Stomach smooth muscle (tissue), 2 donors: ENCODE measurements around the gene KCNN4.
"Not testable (repeated sequence)": the region's sequence is repeated elsewhere in the genome, so short reads cannot be mapped to it uniquely, and the experiment has no call there.

Experiments
- H3K27ac ChIP-seq: one replicate; pipeline ENCODE4 v1.7.0; 2013; ENCODE audit warnings: mild to moderate bottlenecking, low read length, inconsistent platforms
- H3K27me3 ChIP-seq, 2 donors: one replicate each; pipeline ENCODE4 v1.7.0; 2013; ENCODE audit warnings: low read length in 2 of 2; ENCODE audit not compliant: insufficient read depth in 2 of 2, control insufficient read depth in 1 of 2
- H3K36me3 ChIP-seq, 2 donors: one replicate each; pipeline ENCODE4 v1.7.0; 2013; ENCODE audit warnings: low read length in 2 of 2; ENCODE audit not compliant: control insufficient read depth in 2 of 2, insufficient read depth in 2 of 2
- H3K4me1 ChIP-seq: one replicate; pipeline ENCODE4 v1.7.0; 2013; ENCODE audit warnings: low read length; ENCODE audit not compliant: control insufficient read depth, insufficient read depth
- H3K4me3 ChIP-seq, 2 donors: one replicate each; pipeline ENCODE4 v1.7.0; 2013; ENCODE audit warnings: low read length in 2 of 2
- H3K9ac ChIP-seq, 2 donors: one replicate each; pipeline ENCODE4 v1.7.0; 2013; ENCODE audit warnings: low read length in 2 of 2, mild to moderate bottlenecking in 1 of 2
- H3K9me3 ChIP-seq, 2 donors: one replicate each; pipeline ENCODE4 v1.7.0; 2013; ENCODE audit warnings: low read length in 2 of 2; ENCODE audit not compliant: control insufficient read depth in 2 of 2
- donor health status: healthy.
- donor health status: Pancreatic carcinoma.

The KCNN4 gene

DNA sequence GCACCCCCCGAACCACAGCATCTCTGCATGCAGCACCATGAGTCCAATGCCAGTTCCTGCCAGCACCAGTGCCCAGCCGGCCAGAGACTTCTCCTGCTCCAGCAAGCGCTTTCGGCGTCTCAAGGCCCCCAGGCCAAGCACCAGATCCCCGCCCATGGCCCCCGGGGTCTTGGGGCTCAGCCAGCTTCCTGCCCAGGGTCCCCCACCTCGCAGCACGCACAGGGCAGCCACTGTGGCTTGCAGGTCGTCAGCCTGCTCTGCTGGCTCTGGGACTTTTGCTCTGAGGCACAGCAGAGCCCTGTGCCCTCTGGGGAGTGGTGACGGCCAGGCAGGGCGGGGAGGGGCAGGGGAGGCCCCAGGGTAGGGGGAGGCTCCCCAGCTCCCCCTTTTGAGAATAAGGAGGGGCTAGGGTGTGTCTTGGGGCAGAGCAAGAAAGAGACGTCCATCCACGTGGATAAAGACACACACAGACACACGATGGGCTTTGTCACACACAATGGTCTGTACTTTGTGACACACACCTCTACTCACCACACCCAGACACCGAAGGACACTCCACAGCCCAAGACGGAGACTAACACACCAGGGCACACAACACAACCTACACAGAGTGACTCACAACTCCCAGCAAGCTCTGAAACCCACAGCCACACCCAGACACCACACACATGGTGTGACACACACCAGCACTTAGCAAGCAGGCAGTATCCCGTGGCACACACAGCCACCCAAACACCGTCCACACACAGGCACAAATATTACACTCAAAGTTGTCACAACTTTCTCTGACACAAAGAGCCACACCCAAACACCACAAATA lies at the start of gene KCNN4:
Gene KCNN4 (minus strand): TSS at position 268 of the 820 bp plus-strand sequence. CDS start 112 bp downstream, at position 156.
- H3K4me1 ChIP-seq = peaks cover 17% of the 10 kb centered on the region
- peak within 1 kb of the TSS in 1 of 2 donors; percentile 20 for H3K9ac ChIP-seq
- H3K27ac ChIP-seq = no peak within 1 kb of the TSS

DNA sequence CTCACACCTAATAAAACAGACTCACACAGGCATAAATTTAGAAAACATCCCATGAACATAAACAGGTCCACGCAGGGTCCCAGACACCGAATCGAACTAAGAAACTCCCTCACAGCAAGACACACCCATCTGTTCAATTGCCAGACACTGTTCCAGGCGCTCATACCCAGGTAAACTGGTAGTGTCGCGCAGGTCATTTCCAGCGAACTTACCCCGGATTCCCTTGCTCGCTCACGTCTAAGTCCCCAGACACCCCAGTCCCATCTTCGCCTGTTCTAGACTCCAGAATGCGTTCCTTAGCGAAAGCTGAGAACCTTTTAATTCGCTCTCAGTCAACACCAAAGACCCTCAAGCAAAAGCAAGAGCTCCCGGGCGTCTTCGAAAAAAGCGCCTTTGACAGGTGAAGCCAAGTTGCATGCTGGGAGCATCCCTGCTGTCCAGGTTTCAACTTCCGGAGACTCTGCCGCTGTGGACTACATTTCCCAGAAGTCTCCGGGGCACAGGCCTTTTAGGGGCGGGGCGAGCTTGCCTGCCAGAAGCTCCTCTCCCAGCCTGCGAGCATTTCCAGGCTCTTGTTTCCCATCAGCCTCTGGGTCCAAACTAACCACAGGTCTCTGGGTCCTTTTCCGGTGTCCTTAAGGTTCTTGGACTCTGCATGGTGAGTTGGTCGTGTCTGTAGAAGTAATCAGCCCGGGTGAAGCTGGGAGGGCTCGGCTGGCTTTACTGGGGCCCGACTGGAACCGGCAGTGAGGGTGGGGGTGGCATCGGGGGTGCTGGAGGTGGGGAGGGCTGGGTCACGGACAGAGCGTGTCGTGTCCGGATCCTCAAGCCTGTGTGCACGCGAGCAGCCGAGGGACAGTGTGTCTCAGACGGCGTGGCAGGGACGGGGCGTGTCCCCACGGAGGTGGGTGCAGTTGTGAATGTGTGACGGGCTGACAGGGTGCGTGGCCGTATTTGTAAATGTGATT lies 46.3 kb upstream of the KCNN4 start, which contains the start of gene ZNF283:
Gene ZNF283 (plus strand): TSS at position 535 of the 968 bp plus-strand sequence. CDS start 6,184 bp downstream, outside the sequence.
- Histone ChIP-seq H3K36me3 (peaks cover 9 to 14% of the 10 kb centered on the region in 2 donors), H3K4me3 (peak within 1 kb of the TSS; percentile 86 to 90), H3K4me1 (peaks cover 9% of the 10 kb centered on the region), H3K9me3 (no peaks in the 10 kb centered on the region), H3K27ac (peak within 1 kb of the TSS; percentile 11), H3K27me3 (no peaks in the 10 kb centered on the region), H3K9ac (peak within 1 kb of the TSS; percentile 62 to 78)

More for the DNA sequence above, at the start of gene KCNN4:
- Histone ChIP-seq H3K36me3 (no peaks in the 10 kb centered on the region), H3K4me3 (no peak within 1 kb of the TSS), H3K9me3 (no peaks in the 10 kb centered on the region), H3K27me3 (peaks cover 10 to 26% of the 10 kb centered on the region in 2 donors)

DNA sequence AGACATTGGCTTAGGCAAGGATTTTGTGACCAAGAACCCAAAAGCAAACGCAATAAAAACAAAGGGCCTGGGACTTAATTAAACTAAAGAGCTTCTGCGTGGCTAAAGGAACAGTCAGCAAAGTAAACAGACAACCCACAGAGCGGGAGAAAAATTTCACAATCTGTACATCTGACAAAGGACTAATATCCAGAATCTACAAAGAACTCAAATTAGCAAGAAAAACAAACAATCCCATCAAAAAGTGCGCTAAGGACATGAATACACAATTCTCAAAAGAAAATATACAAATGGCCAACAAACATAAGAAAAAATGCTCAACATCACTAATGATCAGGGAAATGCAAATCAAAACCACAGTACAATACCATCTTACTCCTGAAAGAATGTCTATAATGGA lies 43.8 kb upstream of the KCNN4 start:
- not testable (repeated sequence) for H3K27ac ChIP-seq, H3K27me3 ChIP-seq, H3K4me3 ChIP-seq, H3K9me3 ChIP-seq, H3K9ac ChIP-seq, H3K36me3 ChIP-seq
- H3K4me1 ChIP-seq = peaks cover 19% of the 10 kb centered on the region

DNA sequence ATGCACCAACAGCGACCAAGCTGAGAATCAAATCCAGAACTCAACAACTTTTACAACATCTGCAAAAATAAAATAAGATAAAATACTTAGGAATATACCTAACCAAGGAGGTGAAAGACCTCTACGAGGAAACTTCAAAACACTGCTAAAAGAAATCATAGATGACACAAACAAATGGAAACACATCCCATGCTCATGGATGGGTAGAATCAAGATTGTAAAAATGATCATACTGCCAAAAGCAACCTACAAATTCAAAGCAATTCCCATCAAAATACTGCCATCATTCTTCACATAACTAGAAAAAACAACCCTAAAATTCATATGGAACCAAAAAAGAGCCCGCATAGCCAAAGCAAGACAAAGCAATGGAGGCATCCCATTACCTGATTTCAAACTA lies 43.1 kb upstream of the KCNN4 start:
- H3K27me3 ChIP-seq, H3K4me3 ChIP-seq, H3K36me3 ChIP-seq, H3K9ac ChIP-seq, H3K9me3 ChIP-seq, H3K27ac ChIP-seq: not testable (repeated sequence)
- H3K4me1 ChIP-seq = peaks cover 19% of the 10 kb centered on the region

DNA sequence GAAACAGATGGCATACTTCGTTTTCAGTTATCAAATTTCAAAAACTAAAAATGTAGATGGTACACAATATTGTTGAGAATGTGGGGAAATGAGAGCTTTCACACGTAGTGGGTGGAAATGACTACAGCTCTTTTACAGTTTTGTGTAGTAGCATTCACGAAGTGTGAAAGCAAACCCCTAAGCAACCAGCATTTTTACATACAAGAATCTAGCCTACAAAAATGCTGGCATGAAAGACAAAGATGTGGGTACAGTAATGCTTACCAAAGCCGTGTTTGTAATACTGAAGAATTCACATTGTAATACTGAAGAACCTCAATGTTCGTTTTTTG lies 40.1 kb upstream of the KCNN4 start:
- H3K4me3 ChIP-seq = peak overlapping the region; percentile 70 to 81
- H3K27ac ChIP-seq = no peak overlapping the region
- H3K9ac ChIP-seq = no peak overlapping the region

DNA sequence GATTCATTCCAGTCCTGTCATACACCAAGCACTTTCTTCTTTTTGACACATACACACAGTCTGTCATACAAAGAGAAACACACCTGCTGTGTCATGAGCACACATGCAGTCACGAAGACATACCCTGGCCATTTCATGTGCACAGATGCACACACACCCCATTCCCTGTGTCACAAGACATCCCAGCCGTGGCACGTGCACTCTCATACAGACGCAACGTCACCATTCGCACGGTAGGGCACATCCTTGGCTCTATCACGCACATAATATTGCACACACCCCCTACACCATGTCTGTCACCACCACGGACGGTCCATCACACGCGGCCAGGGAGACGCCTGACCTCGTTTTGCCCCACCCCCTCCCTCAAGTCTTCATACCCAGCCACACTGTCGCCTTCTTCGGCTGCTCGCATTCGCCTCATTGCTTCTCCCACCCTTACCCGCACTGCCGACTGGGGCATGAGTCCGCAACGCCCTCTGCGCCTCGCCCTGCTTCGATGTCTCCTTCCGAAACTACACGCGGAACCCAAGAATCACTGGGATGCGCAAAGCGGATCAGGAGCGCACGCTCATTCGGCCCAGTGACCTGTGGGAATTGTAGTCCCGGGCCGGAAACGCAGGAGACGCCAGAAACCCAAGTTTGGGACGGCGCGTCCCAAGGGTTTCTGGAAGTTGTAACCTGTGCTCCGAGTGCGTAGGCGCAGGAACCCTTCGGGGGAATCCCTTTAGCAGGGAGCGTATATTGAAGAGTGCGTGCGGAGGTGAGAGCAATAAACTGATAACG lies 39.5 kb upstream of the KCNN4 start:
- Histone ChIP-seq H3K27ac (no peak overlapping the region), H3K4me3 (peak overlapping the region; percentile 70 to 81), H3K36me3 (no peaks in the 10 kb centered on the region), H3K9ac (peak overlapping the region in 1 of 2 donors; percentile 25), H3K27me3 (peaks cover 0 to 4% of the 10 kb centered on the region in 2 donors), H3K4me1 (peaks cover 10% of the 10 kb centered on the region), H3K9me3 (no peaks in the 10 kb centered on the region)

More for the DNA sequence above, 40.1 kb upstream of the KCNN4 start:
- Histone ChIP-seq H3K27me3 (peaks cover 0 to 4% of the 10 kb centered on the region in 2 donors), H3K4me1 (peaks cover 10% of the 10 kb centered on the region), H3K9me3 (no peaks in the 10 kb centered on the region), H3K36me3 (no peaks in the 10 kb centered on the region)

DNA sequence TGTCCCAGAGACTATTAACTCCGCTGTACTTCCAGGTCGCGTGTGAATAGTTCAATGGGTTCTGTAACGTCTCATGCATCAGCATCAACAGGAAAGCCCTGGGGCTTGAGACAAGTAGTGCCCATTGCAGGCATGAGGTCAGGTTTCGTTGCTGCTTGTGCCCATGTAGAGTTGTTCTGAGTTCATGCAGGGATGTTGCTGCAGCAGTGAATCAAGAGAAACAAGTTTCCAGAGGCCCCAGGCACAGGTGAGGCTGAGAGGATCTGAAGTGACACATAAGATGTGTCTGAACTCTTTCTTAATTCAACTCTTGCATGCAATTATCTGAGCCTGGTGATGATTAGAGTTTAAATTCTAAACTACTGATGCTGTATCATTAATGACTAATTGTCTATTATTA lies 37.7 kb upstream of the KCNN4 start:
- Histone ChIP-seq H3K4me3 (no peak overlapping the region), H3K4me1 (peaks cover 10% of the 10 kb centered on the region), H3K27ac (no peak overlapping the region), H3K9ac (no peak overlapping the region), H3K36me3 (no peaks in the 10 kb centered on the region), H3K27me3 (peaks cover 0 to 4% of the 10 kb centered on the region in 2 donors), H3K9me3 (no peaks in the 10 kb centered on the region)

DNA sequence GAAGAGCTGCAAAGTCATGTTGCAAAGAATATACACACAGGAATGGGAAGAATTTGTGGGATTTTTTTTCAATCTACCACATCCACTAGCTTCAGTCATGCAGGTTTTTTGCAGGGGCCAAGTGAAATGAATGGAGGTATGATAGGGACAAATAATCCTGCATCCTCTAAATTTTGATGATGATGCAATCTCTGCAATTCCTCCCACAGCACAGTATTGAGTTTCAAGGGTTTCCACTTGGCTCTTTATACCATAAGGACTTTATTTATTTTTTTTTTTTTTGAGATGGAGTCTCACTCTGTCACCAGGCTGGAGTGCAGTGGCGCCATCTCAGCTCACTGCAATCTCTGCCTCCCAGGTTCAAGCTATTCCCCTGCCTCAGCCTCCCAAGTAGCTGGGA lies 36.7 kb upstream of the KCNN4 start:
- H3K4me1 ChIP-seq = peaks cover 10% of the 10 kb centered on the region
- not testable (repeated sequence) for H3K9ac ChIP-seq, H3K27ac ChIP-seq, H3K4me3 ChIP-seq, H3K9me3 ChIP-seq, H3K36me3 ChIP-seq, H3K27me3 ChIP-seq

DNA sequence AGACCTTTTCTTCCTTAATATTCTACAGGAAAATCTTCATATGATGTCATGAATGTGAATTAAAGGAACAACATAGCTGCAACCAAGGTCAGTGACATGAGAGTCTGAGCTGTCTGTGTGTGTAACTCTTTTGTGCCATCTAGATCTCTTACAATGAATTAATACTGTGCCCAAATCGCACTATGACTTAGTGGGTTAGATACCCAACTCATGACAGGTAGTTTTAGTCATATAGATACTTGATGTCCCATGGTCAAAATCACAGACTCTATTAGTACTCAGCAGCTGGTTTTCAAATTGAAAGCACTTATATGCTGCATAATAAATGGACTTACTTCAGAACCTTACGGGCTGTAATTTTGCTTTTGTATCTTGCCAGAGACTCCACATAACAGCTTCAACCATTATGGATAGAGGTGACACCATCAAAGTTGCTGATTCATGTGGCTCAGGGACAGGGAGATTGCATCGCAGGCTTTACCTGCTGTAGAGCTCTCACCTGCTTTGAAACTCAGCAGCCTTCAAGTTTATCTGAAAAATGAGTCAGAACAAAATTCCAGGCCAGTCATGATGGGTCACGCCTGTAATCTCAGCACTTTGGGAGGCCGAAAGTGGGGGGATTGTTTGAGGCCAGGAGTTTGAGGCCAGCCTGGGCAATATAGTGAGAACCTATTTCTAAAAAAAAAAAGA lies 34.0 kb upstream of the KCNN4 start:
- Histone ChIP-seq H3K27me3 (no peaks in the 10 kb centered on the region), H3K9me3 (no peaks in the 10 kb centered on the region), H3K36me3 (no peaks in the 10 kb centered on the region), H3K4me1 (peaks cover 2% of the 10 kb centered on the region), H3K4me3 (no peak overlapping the region), H3K27ac (no peak overlapping the region), H3K9ac (no peak overlapping the region)

DNA sequence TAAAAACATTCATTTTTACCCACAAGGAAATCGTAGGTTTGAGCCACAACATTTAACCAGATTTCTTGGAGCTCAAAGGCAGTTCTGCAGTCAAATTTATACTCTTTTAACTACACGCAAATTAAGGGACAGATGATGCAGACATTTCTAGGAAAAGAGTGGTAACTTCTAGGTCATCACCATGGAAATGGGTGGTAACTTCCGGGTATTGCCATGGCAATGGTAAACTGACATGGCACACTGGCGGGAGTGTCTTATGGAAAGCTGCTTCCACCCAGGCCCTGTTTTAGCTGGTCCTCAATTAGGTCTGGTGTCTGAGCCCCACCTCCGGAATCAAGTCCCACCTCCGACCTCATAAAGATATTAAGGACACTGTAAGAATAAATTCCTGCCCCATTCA lies 31.9 kb upstream of the KCNN4 start:
- Histone ChIP-seq H3K27ac (no peak overlapping the region), H3K27me3 (no peaks in the 10 kb centered on the region), H3K4me3 (no peak overlapping the region), H3K9ac (no peak overlapping the region), H3K4me1 (no peaks in the 10 kb centered on the region), H3K9me3 (no peaks in the 10 kb centered on the region), H3K36me3 (no peaks in the 10 kb centered on the region)
